HepG2 (cell line): ENCODE data around the gene HPD. TPM values are rescaled to one million over a fixed set of nuclear protein-coding genes. Genes with fewer than 3 reads are reported as not detected.

ENCODE experiments used
- CHCHD3 ChIP-seq: sonication (generic); formaldehyde crosslinking; IDR thresholded peaks from 2 replicates; pipeline ENCODE4 v1.8.0; 2022; ENCODE audit warnings: mild to moderate bottlenecking, missing genetic modification reagents, moderate library complexity
- DR1 ChIP-seq: sonication (generic); formaldehyde crosslinking; IDR thresholded peaks from 2 replicates; pipeline ENCODE4 v1.8.0; 2021; ENCODE audit warnings: mild to moderate bottlenecking, missing genetic modification reagents, inconsistent platforms
- DRAP1 ChIP-seq: IDR thresholded peaks from 2 replicates; pipeline ENCODE4 v1.6.1; 2016; ENCODE audit warnings: missing genetic modification reagents, missing compliant biosample characterization
- IRF9 ChIP-seq: sonication (generic); formaldehyde crosslinking; IDR thresholded peaks from 2 replicates; pipeline ENCODE4 v1.8.0; 2022; ENCODE audit warnings: missing genetic modification reagents, mild to moderate bottlenecking, borderline replicate concordance
- LBX2 ChIP-seq: sonication (generic); formaldehyde crosslinking; IDR thresholded peaks from 2 replicates; pipeline ENCODE4 v1.5.0; 2020; ENCODE audit warnings: missing genetic modification reagents, mild to moderate bottlenecking, borderline replicate concordance
- MED1 ChIP-seq: sonication (generic); formaldehyde crosslinking; IDR thresholded peaks from 2 replicates; pipeline ENCODE4 v1.4.0; 2020; ENCODE audit warnings: missing genetic modification reagents
- MLXIP ChIP-seq: sonication (generic); formaldehyde crosslinking; IDR thresholded peaks from 2 replicates; pipeline ENCODE4 v1.9.0; 2021; ENCODE audit warnings: missing genetic modification reagents, borderline replicate concordance
- RAD51 ChIP-seq: fragments of 450-650 bp; IDR thresholded peaks from 2 replicates; pipeline ENCODE4 v1.6.1; 2016; ENCODE audit warnings: borderline replicate concordance
- STAG1 ChIP-seq: sonication (generic); formaldehyde crosslinking; IDR thresholded peaks from 2 replicates; pipeline ENCODE4 v1.4.0; 2020; ENCODE audit warnings: missing genetic modification reagents
- ZBTB1 ChIP-seq: sonication (generic); formaldehyde crosslinking; IDR thresholded peaks from 2 replicates; pipeline ENCODE4 v1.4.0; 2020; ENCODE audit warnings: missing genetic modification reagents, borderline replicate concordance
- ZBTB20 ChIP-seq: sonication (generic); formaldehyde crosslinking; IDR thresholded peaks from 2 replicates; pipeline ENCODE4 v1.8.1; 2023; ENCODE audit warnings: missing genetic modification reagents, low read depth, mild to moderate bottlenecking, borderline replicate concordance
- ZBTB38 ChIP-seq: sonication (generic); formaldehyde crosslinking; IDR thresholded peaks from 2 replicates; pipeline ENCODE4 v1.5.1; 2020; ENCODE audit warnings: mild to moderate bottlenecking, missing genetic modification reagents
- ZBTB4 ChIP-seq: sonication (generic); formaldehyde crosslinking; IDR thresholded peaks from 2 replicates; pipeline ENCODE4 v1.4.0; 2020; ENCODE audit warnings: missing genetic modification reagents, mild to moderate bottlenecking, borderline replicate concordance
- ZFP37 ChIP-seq: sonication (generic); formaldehyde crosslinking; IDR thresholded peaks from 2 replicates; pipeline ENCODE4 v1.4.0; 2020; ENCODE audit warnings: missing genetic modification reagents, borderline replicate concordance
- ZFP41 ChIP-seq: sonication (generic); formaldehyde crosslinking; IDR thresholded peaks from 2 replicates; pipeline ENCODE4 v1.4.0; 2020; ENCODE audit warnings: mild to moderate bottlenecking, missing genetic modification reagents, borderline replicate concordance
- ZGPAT ChIP-seq: IDR thresholded peaks from 2 replicates; pipeline ENCODE4 v1.6.1; 2016; ENCODE audit warnings: mild to moderate bottlenecking
- ZNF691 ChIP-seq: sonication (generic); formaldehyde crosslinking; IDR thresholded peaks from 2 replicates; pipeline ENCODE4 v1.4.0; 2020; ENCODE audit warnings: missing genetic modification reagents, low read depth, mild to moderate bottlenecking, borderline replicate concordance
- ZNF747 ChIP-seq: sonication (generic); formaldehyde crosslinking; IDR thresholded peaks from 2 replicates; pipeline ENCODE4 v1.8.1; 2023; ENCODE audit warnings: missing genetic modification reagents, mild to moderate bottlenecking, borderline replicate concordance
- ZSCAN31 ChIP-seq: sonication (generic); formaldehyde crosslinking; IDR thresholded peaks from 2 replicates; pipeline ENCODE4 v1.5.0; 2020; ENCODE audit warnings: low read depth, mild to moderate bottlenecking, missing genetic modification reagents
- polyA plus RNA-seq, 8 experiments: library from polyadenylated mRNA; depleted of rRNA in 3 of 8; stranded (reverse) in 7 of 8; unstranded in 1 of 8; fragments of >200 nt; fragmentation: Illumina TruSeq in 4 of 8; extraction: Trizol in 4 of 8; gene quantifications; 2 replicates each; pipeline versions ENCODE4 v1.2.1 to v1.2.3, GENCODE V29; 2011 to 2016; ENCODE audit warnings: low read depth in 4 of 8, missing spikeins in 1 of 8, mixed read lengths in 1 of 8; ENCODE audit not compliant: insufficient read depth in 1 of 8
- total RNA-seq, 5 experiments: library from RNA; depleted of rRNA; stranded (reverse); fragments of >200 nt; fragmentation: Illumina TruSeq; extraction: Trizol; gene quantifications; 2 replicates each; pipeline ENCODE4 v1.2.3, GENCODE V29; 2016; ENCODE audit warnings: low read depth in 1 of 5

Gene HPD
- total and polyA plus RNA-seq, 2 of the 13 experiments (the other 11 are each of a cell fraction or from before 2014, with no cell fraction given) = 120 to 195 TPM

- TF ChIP-seq MED1 (CRISPR knock-in tag) (peak; percentile 29; the same call in 1 of the 2 replicates), ZNF747 (CRISPR knock-in tag) (no peak), ZBTB1 (CRISPR knock-in tag) (no peak), STAG1 (CRISPR knock-in tag) (peak; percentile 67), IRF9 (CRISPR knock-in tag) (no peak), MLXIP (CRISPR knock-in tag) (no peak), DR1 (no peak), DRAP1 (CRISPR knock-in tag) (no peak), ZFP41 (CRISPR knock-in tag) (no peak), ZBTB4 (peak; percentile 73; the same call in 1 of the 2 replicates), ZBTB38 (CRISPR knock-in tag) (peak; percentile 99), ZSCAN31 (CRISPR knock-in tag) (no peak), ZGPAT (no peak), RAD51 (no peak), CHCHD3 (CRISPR knock-in tag) (no peak), ZNF691 (CRISPR knock-in tag) (no peak), ZFP37 (CRISPR knock-in tag) (no peak), LBX2 (CRISPR knock-in tag) (no peak), ZBTB20 (CRISPR knock-in tag) (no peak)
These were observed 36.0 kb upstream of the HPD start (continued) for GRCh38 chr12:121894633-121895032.
